ENCODE data around the gene OST4.
A peak's percentile ranks its signal among the peaks of the same experiment; 100 is the strongest.

OST4 gene

GRCh38 chr2:27050996-27051901, 20.2 kb downstream of the OST4 start, which contains the start of gene AGBL5:
AGBL5 (plus strand) TSS chr2:27051668; CDS start chr2:27052959, 1,291 bp downstream.
- peak; percentile 20 for FAIRE-seq

GRCh38 chr2:27050281-27050995, 21.0 kb downstream of the OST4 start:
- peak; percentile 95 for FAIRE-seq

GRCh38 chr2:27049422-27050280, 21.8 kb downstream of the OST4 start:
- FAIRE-seq = no peak

- FAIRE-seq = no peak
Observed at GRCh38 chr2:27042985-27043634, 28.3 kb downstream of the OST4 start.

- no peak for FAIRE-seq
Observed at GRCh38 chr2:27042159-27042661, 29.2 kb downstream of the OST4 start.

- FAIRE-seq = no peak
Observed at GRCh38 chr2:27041752-27042151, 29.7 kb downstream of the OST4 start.

- FAIRE-seq = no peak
Observed at GRCh38 chr2:27040282-27040681, 31.2 kb downstream of the OST4 start.

GRCh38 chr2:27039871-27040270, 31.6 kb downstream of the OST4 start:
- no peak for FAIRE-seq

- FAIRE-seq = no peak
Observed at GRCh38 chr2:27039426-27039825, 32.0 kb downstream of the OST4 start.

GRCh38 chr2:27038631-27039339, 32.7 kb downstream of the OST4 start:
- no peak for FAIRE-seq

- FAIRE-seq = no peak
Observed at GRCh38 chr2:27038012-27038411, 33.4 kb downstream of the OST4 start.

GRCh38 chr2:27033253-27033852, 38.1 kb downstream of the OST4 start:
- no peak for FAIRE-seq

- FAIRE-seq = no peak
Observed at GRCh38 chr2:27032495-27033252, 38.8 kb downstream of the OST4 start, which contains the start of gene TMEM214. TMEM214 (plus strand) TSS chr2:27032965; CDS start chr2:27033016, 51 bp downstream.

GRCh38 chr2:27029051-27029450, 42.4 kb downstream of the OST4 start:
- no peak for FAIRE-seq

GRCh38 chr2:27027211-27027651, 44.2 kb downstream of the OST4 start:
- no peak for FAIRE-seq

- no peak for FAIRE-seq
Observed at GRCh38 chr2:27025861-27026851, 45.3 kb downstream of the OST4 start.

GRCh38 chr2:27025281-27025800, 46.1 kb downstream of the OST4 start:
- FAIRE-seq = no peak

GRCh38 chr2:27024812-27025211, 46.6 kb downstream of the OST4 start:
- no peak for FAIRE-seq

- FAIRE-seq = no peak
Observed at GRCh38 chr2:27024188-27024587, 47.3 kb downstream of the OST4 start.

Data from TTC549 (cell line).